GM12878 (cell line): ENCODE data around the gene SAFB. TPM values are rescaled to one million over a fixed set of nuclear protein-coding genes. Genes with fewer than 3 reads are reported as not detected.

Source experiments
- ATAC-seq: fragments of 200-7000 bp; cut with Tn5 transposase; 3 replicates; pipeline ENCODE4 v1.9.1; 2020; ENCODE audit warnings: mild to moderate bottlenecking, moderate library complexity
- BruUV-seq: library from RNA; stranded (reverse); fragments of 400-500 nt; replicated peaks from 2 replicates; lab custom pipeline; 2021; lab: Mats Ljungman, UMichigan
- CTCF ChIA-PET: fragments of 300-600 bp; sonication (Branson Sonifier 250); formaldehyde crosslinking; extraction: SDS; loops from one replicate; lab custom pipeline; 2021; ENCODE audit warnings: inconsistent platforms; lab: Yijun Ruan, JAX
- POLR2A ChIA-PET: fragments of 350-600 bp; formaldehyde crosslinking; extraction: SDS; loops from one replicate; lab custom pipeline; 2021; ENCODE audit warnings: inconsistent platforms; lab: Charles Lee
- RAD21 ChIA-PET: fragments of 300-600 bp; sonication (Branson Sonifier 250); formaldehyde crosslinking; loops from one replicate; lab custom pipeline; 2023; ENCODE audit warnings: antibody characterized with exemption; ENCODE audit not compliant: unreplicated experiment; lab: Charles Lee
- SMC1A ChIA-PET: fragments of 300-600 bp; sonication (Branson Sonifier 250); formaldehyde crosslinking; loops from one replicate; lab custom pipeline; 2023; ENCODE audit not compliant: unreplicated experiment, uncharacterized antibody; lab: Charles Lee
- DNase-seq: peaks from one replicate; pipeline ENCODE4 v3.0.0-alpha.2; 2011; ENCODE audit warnings: low read depth, low spot score
- FAIRE-seq: peaks from 3 replicates; lab custom pipeline; 2011; peaks lifted over from hg19 to GRCh38; lab: Jason Lieb, UNC
- H2AFZ ChIP-seq: 2 replicates; pipeline ENCODE4 v1.6.0; 2011; ENCODE audit warnings: low read depth, low read length, control low read depth; ENCODE audit not compliant: control insufficient read depth
- H3K27ac ChIP-seq: 2 replicates; pipeline ENCODE4 v1.5.1; 2011; ENCODE audit warnings: control low read depth; ENCODE audit not compliant: control insufficient read depth, insufficient read depth
- H3K27me3 ChIP-seq, 2 experiments: replicated peaks in 1 of 2; 2 replicates each; pipeline versions ENCODE4 v1.6.0 to v1.6.1; 2011; ENCODE audit warnings: low read length in 1 of 2; ENCODE audit not compliant: control insufficient read depth in 2 of 2, insufficient read depth in 2 of 2
- H3K36me3 ChIP-seq, 2 experiments: 2 replicates each; pipeline ENCODE4 v1.5.1; 2011; ENCODE audit warnings: low read length in 1 of 2; ENCODE audit not compliant: control insufficient read depth in 2 of 2, insufficient read depth in 2 of 2
- H3K4me1 ChIP-seq: 2 replicates; pipeline ENCODE4 v1.6.1; 2011; ENCODE audit warnings: mild to moderate bottlenecking, low read length, moderate library complexity, mixed read lengths; ENCODE audit not compliant: control insufficient read depth, insufficient read depth
- H3K4me2 ChIP-seq: 2 replicates; pipeline ENCODE4 v1.6.0; 2011; ENCODE audit warnings: control low read depth; ENCODE audit not compliant: control insufficient read depth, insufficient read depth
- H3K4me3 ChIP-seq: fragments of 200-600 bp; sonication (generic); 2 replicates; pipeline ENCODE4 v1.5.1; 2016
- H3K79me2 ChIP-seq: 2 replicates; pipeline ENCODE4 v1.6.0; 2011; ENCODE audit warnings: low read length; ENCODE audit not compliant: control insufficient read depth, insufficient read depth
- H3K9ac ChIP-seq: 2 replicates; pipeline ENCODE4 v1.8.0; 2011; ENCODE audit warnings: low read length, control low read depth, mixed read lengths; ENCODE audit not compliant: control insufficient read depth, insufficient read depth
- H3K9me3 ChIP-seq: replicated peaks from 3 replicates; pipeline ENCODE4 v1.5.1; 2011; ENCODE audit warnings: mild to moderate bottlenecking, low read length; ENCODE audit not compliant: control insufficient read depth, insufficient read depth
- H4K20me1 ChIP-seq: 2 replicates; pipeline ENCODE4 v1.6.0; 2011; ENCODE audit not compliant: control insufficient read depth, insufficient read depth
- BRCA1 ChIP-seq: IDR thresholded peaks from 2 replicates; pipeline ENCODE4 v1.6.1; 2011; ENCODE audit warnings: low read depth, low read length, improper control_type of control experiment
- CEBPB ChIP-seq, 2 experiments: fragments of 150-350 bp in 1 of 2; IDR thresholded peaks; 2 replicates each; pipeline ENCODE4 v1.6.1; 2012 to 2014; ENCODE audit warnings: low read depth in 2 of 2, low read length in 2 of 2, borderline replicate concordance in 1 of 2, inconsistent platforms in 1 of 2
- CHD1 ChIP-seq: IDR thresholded peaks from 2 replicates; pipeline ENCODE4 v1.6.1; 2012; ENCODE audit warnings: low read depth, low read length, improper control_type of control experiment
- CHD4 ChIP-seq: fragments of 200-600 bp; sonication (generic); IDR thresholded peaks from 2 replicates; pipeline ENCODE4 v1.6.1; 2016; ENCODE audit warnings: mild to moderate bottlenecking
- CREB1 ChIP-seq: IDR thresholded peaks from 2 replicates; pipeline ENCODE4 v1.6.1; 2012; ENCODE audit warnings: low read depth, mild to moderate bottlenecking, inconsistent platforms
- CTCF ChIP-seq, 3 experiments: IDR thresholded peaks in 2 of 3; conservative IDR thresholded peaks in 1 of 3; 2 replicates each; pipeline ENCODE4 v1.5.1; 2011; ENCODE audit warnings: low read depth in 3 of 3, low read length in 3 of 3, mild to moderate bottlenecking in 3 of 3, control low read depth in 2 of 3, moderate library complexity in 2 of 3, inconsistent platforms in 1 of 3, mixed read lengths in 1 of 3; ENCODE audit not compliant: control insufficient read depth in 2 of 3, insufficient read depth in 1 of 3; ENCODE audit errors: extremely low read depth in 1 of 3
- EED ChIP-seq: sonication (generic); IDR thresholded peaks from 2 replicates; pipeline ENCODE4 v1.6.1; 2016; ENCODE audit warnings: antibody characterized with exemption, low read depth
- KDM1A ChIP-seq: fragments of 200-600 bp; sonication (generic); IDR thresholded peaks from 2 replicates; pipeline ENCODE4 v1.6.1; 2016; ENCODE audit warnings: borderline replicate concordance
- POLR2A ChIP-seq: IDR thresholded peaks from 2 replicates; pipeline ENCODE4 v1.6.1; 2011; ENCODE audit warnings: low read depth, mild to moderate bottlenecking, low read length
- POLR2AphosphoS2 ChIP-seq: IDR thresholded peaks from 2 replicates; pipeline ENCODE4 v1.6.1; 2011; ENCODE audit warnings: low read depth, mild to moderate bottlenecking, low read length, improper control_type of control experiment, moderate library complexity
- RBBP5 ChIP-seq: fragments of 200-600 bp; sonication (generic); conservative IDR thresholded peaks from 2 replicates; pipeline ENCODE4 v1.6.1; 2016
- RCOR1 ChIP-seq: conservative IDR thresholded peaks from 2 replicates; pipeline ENCODE4 v1.6.1; 2012; ENCODE audit warnings: low read depth, low read length, improper control_type of control experiment
- RELB ChIP-seq: fragments of 450-650 bp; IDR thresholded peaks from 2 replicates; pipeline ENCODE4 v1.6.1; 2017; ENCODE audit warnings: low read depth, mild to moderate bottlenecking, moderate library complexity
- SPI1 ChIP-seq: IDR thresholded peaks from 2 replicates; pipeline ENCODE4 v1.6.1; 2011; ENCODE audit warnings: low read depth, mild to moderate bottlenecking, low read length, moderate library complexity, borderline replicate concordance; ENCODE audit not compliant: insufficient read depth
- SREBF2 ChIP-seq: IDR thresholded peaks from 2 replicates; pipeline ENCODE4 v1.6.1; 2012; ENCODE audit warnings: mild to moderate bottlenecking, low read length
- ZZZ3 ChIP-seq: IDR thresholded peaks from 2 replicates; pipeline ENCODE4 v1.6.1; 2011; ENCODE audit warnings: low read depth; ENCODE audit not compliant: control insufficient read depth, insufficient read length
- WGBS: methylation state at CpG from one replicate; pipeline ENCODE4 v1.1.6; 2016; ENCODE audit warnings: low lambda C conversion rate; ENCODE audit not compliant: insufficient replicate concordance, insufficient coverage; ENCODE audit errors: missing lambda C conversion rate; 5-methylcytosine and 5-hydroxymethylcytosine counted together
- in situ Hi-C: fragments of 300-500 bp; cut with MboI; formaldehyde crosslinking; loops from 9 replicates; pipeline ENCODE4 v1.14.3; 2018; ENCODE audit warnings: mixed read lengths
- intact Hi-C: fragments of 100-400 bp; cut with micrococcal nuclease; formaldehyde crosslinking; loops from one replicate; pipeline ENCODE4 v1.14.2; 2022; ENCODE audit not compliant: unreplicated experiment
- polyA plus RNA-seq, 11 experiments: library from polyadenylated mRNA; depleted of rRNA in 4 of 11; unstranded in 6 of 11; stranded (reverse) in 5 of 11; fragments of >200 nt; fragmentation: Nextera tagmentation in 4 of 11; fragmentation: Illumina TruSeq in 1 of 11; extraction: Ambion mirVana in 4 of 11; extraction: Trizol in 1 of 11; gene quantifications; 1 replicate in 1 of 11; 2 replicates in 10 of 11; pipeline versions ENCODE4 v1.2.1 to v1.2.3, GENCODE V29; 2011 to 2016; ENCODE audit warnings: inconsistent platforms in 2 of 11, missing spikeins in 2 of 11, low read depth in 1 of 11
- total RNA-seq, 4 experiments: library from RNA; depleted of rRNA in 3 of 4; stranded (reverse); fragments of >200 nt in 3 of 4; fragmentation: Illumina TruSeq in 1 of 4; extraction: Trizol in 1 of 4; gene quantifications; 2 replicates each; pipeline versions ENCODE4 v1.2.1 to v1.2.3, GENCODE V29; 2013 to 2021

Gene SAFB
- total and polyA plus RNA-seq, 10 of the 15 experiments (the other 5 are each of a cell fraction or from before 2014, with no cell fraction given) = 1.6 to 131 (median 61.2) TPM

- POLR2A ChIA-PET = no interaction called here
- 98% methylated on average over 5 of the region's 7 CpGs for whole genome bisulfite sequencing
- BruUV-seq = no TSS peak
Observed at GRCh38 chr19:5579697-5580096, 43.2 kb upstream of the SAFB start.

More at GRCh38 chr19:5579697-5580096, 43.2 kb upstream of the SAFB start:
- Histone ChIP-seq H3K9me3 (no peaks in the 10 kb centered on the region), H3K4me3 (no peak overlapping the region), H3K4me1 (no peaks in the 10 kb centered on the region), H3K27ac (no peak overlapping the region), H3K79me2 (no peaks in the 10 kb centered on the region), H3K9ac (no peak overlapping the region), H3K36me3 (no peaks in the 10 kb centered on the region; a peak in 1 of 4 replicates), H4K20me1 (no peaks in the 10 kb centered on the region), H3K4me2 (no peak overlapping the region), H2AFZ (no peak overlapping the region), H3K27me3 (no peaks in the 10 kb centered on the region)
- no peak for DNase-seq
- TF ChIP-seq BRCA1 = no peak
- TF ChIP-seq CREB1 = no peak
- TF ChIP-seq EED = no peak
- no peak for TF ChIP-seq CHD1
- TF ChIP-seq SPI1 = no peak
- TF ChIP-seq ZZZ3 = no peak
- TF ChIP-seq SREBF2 = no peak
- no peak for TF ChIP-seq KDM1A
- TF ChIP-seq CEBPB (IDR thresholded peaks at IDR 0.05; ENCODE audit: borderline replicate concordance in 1 of 2, low read depth in 2 of 2, low read length in 2 of 2) = no peak
- TF ChIP-seq POLR2AphosphoS2 = no peak
- no peak for TF ChIP-seq CTCF (IDR thresholded peaks at IDR 0.05 in 2 of 3, conservative IDR thresholded peaks at IDR 0.05 in 1 of 3; ENCODE audit: control insufficient read depth in 2 of 3, extremely low read depth in 1 of 3, insufficient read depth in 1 of 3, low read depth in 3 of 3, low read length in 3 of 3)
- no peak for TF ChIP-seq CHD4
- TF ChIP-seq POLR2A = no peak
- no peak for TF ChIP-seq RCOR1
- no peak for TF ChIP-seq RELB
- TF ChIP-seq RBBP5 = no peak
- in situ Hi-C loops (loop anchor here (5.0 kb wide), 1 partner anchor 522 kb away; no protein-coding TSS in a partner anchor), intact Hi-C loops (no loop called here)
- ATAC-seq = no peak
- FAIRE-seq = no peak
- CTCF ChIA-PET = no interaction called here
- SMC1A ChIA-PET = no interaction called here
- RAD21 ChIA-PET = interaction anchor here (0.6 to 1.5 kb wide), 2 partner anchors 141 to 329 kb away, joined by 3 read pairs; partner anchors contain the start of genes CATSPERD and LONP1
